HG02571 (cell line): ENCODE measurements around the gene TET1.
A peak's percentile ranks its signal among the peaks of the same experiment; 100 is the strongest.
"Not testable (repeated sequence)": the region's sequence is repeated elsewhere in the genome, so short reads cannot be mapped to it uniquely, and the experiment has no call there.

Experiments
- ATAC-seq: cut with Tn5 transposase; IDR thresholded peaks from one replicate; pipeline ENCODE4 v1.9.1; 2021; ENCODE audit warnings: mild to moderate bottlenecking, moderate library complexity; ENCODE audit not compliant: unreplicated experiment

Gene TET1

GRCh38 chr10:68696018-68696417 is 135.9 kb downstream of the TET1 start:
- no peak for ATAC-seq

- ATAC-seq, result no peak
Observed at GRCh38 chr10:68697106-68697505, 137.0 kb downstream of the TET1 start.

GRCh38 chr10:68700197-68700596 is 140.1 kb downstream of the TET1 start:
- ATAC-seq, result no peak

GRCh38 chr10:68705548-68705947 is 145.4 kb downstream of the TET1 start:
- no peak for ATAC-seq

GRCh38 chr10:68708987-68709386 is 148.8 kb downstream of the TET1 start:
- not testable (repeated sequence) for ATAC-seq

- not testable (repeated sequence) for ATAC-seq
Observed at GRCh38 chr10:68713065-68713464, 152.9 kb downstream of the TET1 start.

- ATAC-seq, result no peak
Observed at GRCh38 chr10:68717435-68717834, 157.3 kb downstream of the TET1 start.

GRCh38 chr10:68720793-68721672 is 160.9 kb downstream of the TET1 start, which contains the start of gene CCAR1:
Gene CCAR1, plus strand, starts transcription at chr10:68721239. Its CDS starts 1,266 bp downstream, at chr10:68722505.
- ATAC-seq, result peak; percentile 98

GRCh38 chr10:68721673-68722335 is 161.7 kb downstream of the TET1 start:
- ATAC-seq, result peak; percentile 8

GRCh38 chr10:68725016-68725415 is 164.9 kb downstream of the TET1 start:
- no peak for ATAC-seq

GRCh38 chr10:68727146-68727545 is 167.0 kb downstream of the TET1 start:
- no peak for ATAC-seq

GRCh38 chr10:68732651-68733050 is 172.5 kb downstream of the TET1 start:
- no peak for ATAC-seq

- ATAC-seq, result no peak
Observed at GRCh38 chr10:68734349-68734748, 174.2 kb downstream of the TET1 start.

- ATAC-seq, result no peak
Observed at GRCh38 chr10:68735119-68735518, 175.0 kb downstream of the TET1 start.

GRCh38 chr10:68735739-68736138 is 175.6 kb downstream of the TET1 start:
- ATAC-seq, result not testable (repeated sequence)

GRCh38 chr10:68740676-68741075 is 180.5 kb downstream of the TET1 start:
- not testable (repeated sequence) for ATAC-seq

- no peak for ATAC-seq
Observed at GRCh38 chr10:68742397-68742796, 182.3 kb downstream of the TET1 start.
